Measurements from ENCODE around the gene KRT16.
"Not testable (repeated sequence)": the region's sequence is repeated elsewhere in the genome, so short reads cannot be mapped to it uniquely, and the experiment has no call there.

The KRT16 gene

DNA sequence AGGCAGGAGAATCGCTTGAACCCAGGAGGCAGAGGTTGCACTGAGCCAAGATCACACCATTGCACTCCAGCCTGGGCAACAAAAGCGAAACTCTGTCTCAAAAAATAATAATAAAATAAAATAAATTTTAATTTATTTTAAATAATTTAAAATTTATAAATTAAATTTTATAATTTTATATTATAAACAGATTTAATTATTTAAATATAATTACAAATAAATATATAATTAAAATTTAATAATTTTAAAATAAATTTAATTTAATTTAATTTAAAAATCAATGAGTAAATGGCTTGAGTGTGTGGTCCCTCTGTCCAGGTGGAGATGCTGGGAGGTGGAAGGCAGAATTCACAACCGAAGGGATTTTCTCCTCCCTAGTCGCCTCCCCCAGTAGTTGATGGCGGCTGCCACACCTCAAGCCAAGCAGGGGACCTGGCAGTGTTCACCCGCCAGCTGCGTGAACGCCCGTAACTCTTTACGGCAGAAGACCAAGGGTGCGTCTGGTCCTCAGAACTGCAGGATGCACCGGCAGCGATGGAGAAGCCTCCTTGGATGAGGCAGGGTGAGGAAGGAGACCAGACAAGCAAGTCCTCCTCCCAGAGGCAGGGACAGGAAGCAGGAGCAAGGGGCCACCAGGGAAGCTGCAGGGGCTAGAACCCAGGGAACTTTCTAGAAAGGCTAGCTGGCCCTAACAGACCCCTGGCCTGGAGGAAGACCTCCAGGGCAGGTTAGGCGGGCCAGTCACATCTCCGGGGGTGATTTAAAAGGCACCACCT, 34.7 kb upstream of the KRT16 start:
- DNase-seq = no peak

DNA sequence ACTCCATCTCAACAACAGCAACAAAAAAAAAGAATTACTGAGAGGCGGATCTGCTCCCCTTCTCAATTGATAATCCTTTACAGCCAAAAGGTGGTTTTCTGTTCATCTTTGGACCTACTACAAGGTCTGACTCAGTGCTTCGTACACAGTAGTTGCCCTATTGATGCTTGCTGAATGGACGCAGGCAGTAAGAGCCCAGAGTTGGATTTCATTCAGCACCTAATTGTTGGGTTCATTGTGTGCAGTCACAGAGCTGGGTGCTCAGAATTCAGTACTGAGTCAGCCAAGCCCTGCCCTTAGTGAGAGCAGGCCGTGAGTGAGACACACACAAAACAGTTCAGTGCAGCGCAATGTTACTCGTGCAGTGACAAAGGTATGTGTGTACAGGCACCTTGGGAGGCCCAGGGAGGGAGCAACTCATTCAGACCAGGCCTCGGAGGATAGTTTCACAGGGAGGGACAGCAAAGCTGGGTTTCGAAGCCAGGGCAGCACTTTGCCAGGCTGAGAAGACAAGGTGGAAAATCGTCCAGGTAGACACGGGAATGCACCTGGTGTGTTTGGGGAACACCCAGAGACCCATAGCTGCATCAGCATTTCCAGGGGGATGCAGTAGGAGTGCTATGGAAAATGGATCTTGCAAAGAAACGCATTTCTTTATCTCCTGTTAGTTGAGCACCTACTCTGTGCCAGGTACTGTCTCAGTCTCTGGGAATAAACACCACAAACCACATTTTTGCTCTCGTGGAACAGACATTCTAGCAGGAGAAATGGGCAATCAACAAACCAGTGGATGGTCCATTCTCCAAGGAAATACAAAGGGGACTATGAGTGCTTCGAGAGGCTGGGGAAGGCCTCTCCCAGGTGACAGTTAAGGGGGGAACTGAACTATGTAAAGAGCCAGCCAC, 29.9 kb upstream of the KRT16 start:
- no peak for DNase-seq

- DNase-seq = not testable (repeated sequence)
These were observed 28.0 kb upstream of the KRT16 start for GRCh38 chr17:41640596-41640995.

- no peak for DNase-seq
These were observed 27.2 kb upstream of the KRT16 start for GRCh38 chr17:41639492-41640473.

- no peak for DNase-seq
These were observed 26.4 kb upstream of the KRT16 start for GRCh38 chr17:41638941-41639340.

- DNase-seq = no peak
These were observed 25.6 kb upstream of the KRT16 start for GRCh38 chr17:41638194-41638593.

- DNase-seq = no peak
These were observed 24.1 kb upstream of the KRT16 start for GRCh38 chr17:41636652-41637051.

- no peak for DNase-seq
These were observed 22.8 kb upstream of the KRT16 start for GRCh38 chr17:41635121-41636097.

DNA sequence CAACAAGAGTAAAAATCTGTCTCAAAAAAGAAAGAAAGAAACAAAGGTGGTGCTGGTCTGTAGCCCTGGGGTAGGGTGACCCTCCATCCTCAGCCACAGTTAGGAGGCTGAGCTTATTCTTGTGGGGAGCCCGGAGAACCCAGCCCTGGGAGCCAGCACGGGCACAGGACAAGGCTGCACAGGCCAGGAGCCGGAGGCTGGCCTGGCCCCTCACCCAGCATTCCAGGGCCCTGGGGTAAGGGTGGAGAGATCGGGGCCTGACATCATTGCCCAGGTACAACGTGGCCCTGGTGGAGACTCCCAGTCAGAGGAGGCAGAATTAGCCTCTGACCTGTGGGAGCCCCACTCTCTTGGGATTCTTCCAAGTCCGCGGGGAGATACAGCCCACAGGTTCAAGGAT, 22.1 kb upstream of the KRT16 start:
- DNase-seq = no peak

DNA sequence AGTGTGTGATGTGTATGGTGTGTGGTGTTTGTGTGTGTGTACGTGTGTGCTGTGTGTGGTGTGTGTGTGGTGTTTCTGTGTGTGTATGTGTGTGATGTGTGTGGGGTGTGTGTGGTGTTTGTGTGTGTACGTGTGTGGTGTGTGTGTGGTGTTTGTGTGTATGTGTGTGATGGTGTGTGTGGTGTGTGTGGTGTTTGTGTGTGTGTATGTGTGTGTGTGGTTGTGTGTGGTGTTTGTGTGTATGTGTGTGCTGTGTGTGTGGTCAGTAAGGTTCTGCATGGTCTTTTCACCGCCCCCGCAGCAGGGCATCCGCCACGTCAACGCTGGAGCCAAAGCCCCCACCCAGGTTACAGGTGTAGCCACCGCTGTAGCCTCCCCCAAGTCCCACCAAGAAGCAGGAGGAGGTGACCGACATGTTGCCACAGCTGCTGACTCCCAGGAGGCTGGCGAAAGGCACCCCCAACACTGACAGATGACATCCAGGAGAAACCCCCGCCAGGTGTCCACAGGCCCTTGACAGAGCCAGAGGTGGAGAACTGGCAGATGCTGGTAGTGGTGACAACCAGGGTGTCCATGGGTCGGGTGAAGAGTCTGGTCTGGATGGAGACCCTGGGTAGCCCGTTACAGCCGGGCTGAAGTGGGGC, 21.1 kb upstream of the KRT16 start:
- no peak for DNase-seq

- DNase-seq = no peak
These were observed 20.0 kb upstream of the KRT16 start for GRCh38 chr17:41632482-41633105.

GRCh38 chr17:41631898-41632285, 19.3 kb upstream of the KRT16 start:
- no peak for DNase-seq

DNA sequence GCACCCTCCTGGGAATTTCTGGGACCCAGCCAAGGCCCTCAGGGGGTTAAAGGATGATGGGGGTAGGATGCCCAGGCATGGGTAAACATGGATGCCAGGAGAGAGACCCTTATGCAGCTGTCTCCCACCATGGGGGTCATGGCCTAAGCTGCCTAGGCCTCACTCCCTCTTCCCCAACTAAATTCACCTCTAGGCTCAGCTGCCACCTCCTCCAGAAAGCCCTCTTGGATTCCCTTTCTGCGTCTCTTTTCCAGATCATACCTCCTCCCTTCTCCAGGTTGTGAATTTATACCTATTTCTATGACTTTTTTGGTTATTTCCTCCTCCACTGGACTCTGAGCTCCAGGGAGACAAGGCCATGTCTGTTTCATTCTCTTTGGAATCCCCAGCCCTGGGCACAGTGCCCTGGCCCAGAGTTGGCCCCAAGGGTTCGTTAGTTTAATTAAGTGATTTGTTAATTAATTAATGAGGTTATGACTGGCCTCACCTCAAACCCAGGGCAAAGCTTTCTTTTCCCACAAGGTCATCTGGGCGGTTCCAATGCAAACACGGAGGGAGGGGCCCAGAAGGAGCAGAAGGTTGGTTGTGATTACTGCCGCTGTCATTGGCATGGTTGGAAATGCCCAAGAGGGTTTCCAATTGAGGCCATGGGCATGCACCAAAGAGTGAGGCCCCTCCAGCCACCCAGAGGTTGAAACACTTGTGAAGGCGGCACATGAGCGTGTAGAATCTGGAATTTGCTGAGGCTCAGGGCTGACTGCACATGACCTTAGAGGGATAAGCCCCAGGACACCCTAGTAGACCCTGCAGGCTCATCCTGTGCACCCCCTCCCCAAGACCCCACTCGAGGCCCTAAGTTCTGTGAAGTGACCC, 18.7 kb upstream of the KRT16 start:
- no peak for DNase-seq

DNA sequence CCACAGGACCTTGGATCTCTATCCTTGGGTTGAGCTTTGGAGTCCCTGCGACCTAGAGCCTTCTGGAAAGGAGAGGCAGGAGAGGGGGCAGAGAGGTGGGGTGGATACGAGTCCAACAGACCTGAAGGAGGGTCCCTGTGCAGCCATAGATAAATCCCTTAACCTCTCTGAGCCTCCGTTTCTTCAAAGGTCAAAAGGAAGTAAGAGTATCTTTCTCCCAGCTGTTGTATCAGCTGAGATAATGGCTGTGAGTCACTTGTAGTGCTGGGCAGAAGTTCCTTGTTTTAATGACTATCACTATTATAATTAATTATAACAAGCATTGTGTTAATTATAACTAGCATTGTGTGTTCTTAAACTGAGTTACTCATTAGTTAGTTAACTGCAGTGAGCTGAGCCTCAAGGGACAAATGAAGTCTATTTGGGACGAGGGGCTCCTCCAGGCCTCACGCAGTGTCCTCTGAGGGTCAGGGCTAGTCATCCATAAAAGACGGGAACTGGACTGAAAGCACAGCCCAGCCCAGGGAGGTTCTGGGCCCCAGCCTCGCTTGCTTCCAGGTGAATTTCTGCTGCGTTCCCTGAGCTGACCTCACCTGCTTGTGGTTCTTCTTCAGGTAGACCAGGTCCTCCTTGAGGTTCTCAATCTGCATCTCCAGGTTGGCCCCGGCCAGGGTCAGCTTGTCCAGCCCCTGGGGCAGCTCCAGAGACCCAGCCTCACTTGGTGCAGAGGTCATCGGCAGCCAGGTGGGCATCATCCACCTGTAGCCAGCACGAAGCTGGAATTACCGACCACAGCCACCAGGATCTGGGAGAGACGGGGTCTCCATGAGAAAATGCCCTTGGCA, 17.5 kb upstream of the KRT16 start:
- DNase-seq = no peak

GRCh38 chr17:41629316-41629715, 16.7 kb upstream of the KRT16 start:
- DNase-seq = no peak

GRCh38 chr17:41628621-41629255, 16.2 kb upstream of the KRT16 start:
- DNase-seq = not testable (repeated sequence)

DNA sequence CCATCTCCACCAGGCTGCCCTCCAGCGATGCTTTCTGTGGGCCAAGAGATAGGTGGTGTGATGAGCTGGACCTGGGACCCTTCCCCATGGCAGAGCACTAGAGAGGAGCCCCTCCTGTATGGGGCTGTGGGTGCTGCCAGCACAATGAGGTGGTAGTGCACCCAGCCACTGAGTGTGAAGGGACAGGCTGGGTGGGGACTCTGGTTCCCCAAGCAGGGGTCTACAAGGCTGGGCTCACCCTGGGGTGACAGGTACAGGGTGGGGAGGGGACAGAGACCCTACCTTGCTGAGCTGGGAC, 15.5 kb upstream of the KRT16 start:
- not testable (repeated sequence) for DNase-seq
